IPS-18c (cell line): ENCODE measurements around the gene KIF13A.
A peak's percentile ranks its signal among the peaks of the same experiment; 100 is the strongest.
"Not testable (repeated sequence)": the region's sequence is repeated elsewhere in the genome, so short reads cannot be mapped to it uniquely, and the experiment has no call there.

Experiments used
- H3K4me3 ChIP-seq: 2 replicates; pipeline ENCODE4 v1.7.0; 2013; ENCODE audit warnings: low read depth, mild to moderate bottlenecking, low read length, moderate library complexity; ENCODE audit not compliant: insufficient read depth
- H3K9me3 ChIP-seq: one replicate; pipeline ENCODE4 v1.6.1; 2013; ENCODE audit warnings: mild to moderate bottlenecking, low read length, moderate library complexity; ENCODE audit not compliant: control insufficient read depth, insufficient read depth

KIF13A gene

GRCh38 chr6:17957086-17957485 is 30.3 kb downstream of the KIF13A start:
- Histone ChIP-seq H3K4me3 (no peak overlapping the region), H3K9me3 (no peaks in the 10 kb centered on the region)

- Histone ChIP-seq H3K4me3 (no peak overlapping the region), H3K9me3 (no peaks in the 10 kb centered on the region)
Observed at GRCh38 chr6:17950095-17950494, 37.3 kb downstream of the KIF13A start.

GRCh38 chr6:17949168-17949567 is 38.3 kb downstream of the KIF13A start:
- Histone ChIP-seq H3K4me3 (no peak overlapping the region), H3K9me3 (no peaks in the 10 kb centered on the region)

- H3K9me3 ChIP-seq, result no peaks in the 10 kb centered on the region
- no peak overlapping the region for H3K4me3 ChIP-seq
Observed at GRCh38 chr6:17948725-17949124, 38.7 kb downstream of the KIF13A start.

GRCh38 chr6:17947574-17947973 is 39.9 kb downstream of the KIF13A start:
- H3K4me3 ChIP-seq, H3K9me3 ChIP-seq: not testable (repeated sequence)

GRCh38 chr6:17945575-17945974 is 41.9 kb downstream of the KIF13A start:
- Histone ChIP-seq H3K4me3 (no peak overlapping the region), H3K9me3 (no peaks in the 10 kb centered on the region)

- Histone ChIP-seq H3K9me3 (no peaks in the 10 kb centered on the region), H3K4me3 (no peak overlapping the region)
Observed at GRCh38 chr6:17945111-17945510, 42.3 kb downstream of the KIF13A start.

GRCh38 chr6:17941318-17941717 is 46.1 kb downstream of the KIF13A start:
- Histone ChIP-seq H3K4me3 (no peak overlapping the region), H3K9me3 (no peaks in the 10 kb centered on the region)

GRCh38 chr6:17940151-17940792 is 47.2 kb downstream of the KIF13A start:
- Histone ChIP-seq H3K9me3 (no peaks in the 10 kb centered on the region), H3K4me3 (peak overlapping the region; percentile 40; the same call in 1 of the 2 replicates)

GRCh38 chr6:17938901-17939300 is 48.5 kb downstream of the KIF13A start:
- Histone ChIP-seq H3K9me3 (no peaks in the 10 kb centered on the region), H3K4me3 (no peak overlapping the region)

- no peak overlapping the region for H3K4me3 ChIP-seq
- H3K9me3 ChIP-seq, result no peaks in the 10 kb centered on the region
Observed at GRCh38 chr6:17935188-17936149, 52.0 kb downstream of the KIF13A start.

- Histone ChIP-seq H3K9me3 (no peaks in the 10 kb centered on the region), H3K4me3 (no peak overlapping the region)
Observed at GRCh38 chr6:17933716-17934115, 53.7 kb downstream of the KIF13A start.

GRCh38 chr6:17932330-17932852 is 55.0 kb downstream of the KIF13A start:
- H3K4me3 ChIP-seq, result no peak overlapping the region
- H3K9me3 ChIP-seq, result no peaks in the 10 kb centered on the region

- H3K4me3 ChIP-seq, result no peak overlapping the region
- no peaks in the 10 kb centered on the region for H3K9me3 ChIP-seq
Observed at GRCh38 chr6:17931227-17931626, 56.2 kb downstream of the KIF13A start.

GRCh38 chr6:17930321-17930993 is 57.0 kb downstream of the KIF13A start:
- no peaks in the 10 kb centered on the region for H3K9me3 ChIP-seq
- H3K4me3 ChIP-seq, result no peak overlapping the region

- H3K9me3 ChIP-seq, result no peaks in the 10 kb centered on the region
- H3K4me3 ChIP-seq, result no peak overlapping the region
Observed at GRCh38 chr6:17928514-17929430, 58.7 kb downstream of the KIF13A start.

GRCh38 chr6:17927705-17928104 is 59.7 kb downstream of the KIF13A start:
- H3K4me3 ChIP-seq, result no peak overlapping the region
- H3K9me3 ChIP-seq, result no peaks in the 10 kb centered on the region
